GM21390 (cell line): ENCODE results near the gene POMC.
"Not testable (repeated sequence)": the region's sequence is repeated elsewhere in the genome, so short reads cannot be mapped to it uniquely, and the experiment has no call there.

Source experiments
- ATAC-seq: cut with Tn5 transposase; IDR thresholded peaks from one replicate; pipeline ENCODE4 v1.9.1; 2021; ENCODE audit not compliant: unreplicated experiment

The POMC gene

GRCh38 chr2:25140535-25140934 is 27.8 kb downstream of the POMC start:
- not testable (repeated sequence) for ATAC-seq

- ATAC-seq, result no peak
Observed at GRCh38 chr2:25132693-25133092, 35.7 kb downstream of the POMC start.

- ATAC-seq, result no peak
Observed at GRCh38 chr2:25132299-25132635, 36.1 kb downstream of the POMC start.

GRCh38 chr2:25131567-25132298 is 36.6 kb downstream of the POMC start:
- ATAC-seq, result no peak

- no peak for ATAC-seq
Observed at GRCh38 chr2:25131253-25131566, 37.2 kb downstream of the POMC start.

- ATAC-seq, result no peak
Observed at GRCh38 chr2:25129901-25130520, 38.4 kb downstream of the POMC start.

- ATAC-seq, result no peak
Observed at GRCh38 chr2:25127646-25128045, 40.7 kb downstream of the POMC start.

GRCh38 chr2:25127071-25127470 is 41.3 kb downstream of the POMC start:
- not testable (repeated sequence) for ATAC-seq

GRCh38 chr2:25125976-25126375 is 42.4 kb downstream of the POMC start:
- ATAC-seq, result no peak

- no peak for ATAC-seq
Observed at GRCh38 chr2:25125189-25125588, 43.2 kb downstream of the POMC start.

- ATAC-seq, result no peak
Observed at GRCh38 chr2:25123682-25124081, 44.7 kb downstream of the POMC start.

- ATAC-seq, result no peak
Observed at GRCh38 chr2:25122367-25122766, 46.0 kb downstream of the POMC start.

GRCh38 chr2:25119263-25119662 is 49.1 kb downstream of the POMC start:
- ATAC-seq, result no peak

- no peak for ATAC-seq
Observed at GRCh38 chr2:25116956-25117355, 51.4 kb downstream of the POMC start.

GRCh38 chr2:25115902-25116301 is 52.5 kb downstream of the POMC start:
- no peak for ATAC-seq

- ATAC-seq, result no peak
Observed at GRCh38 chr2:25115249-25115883, 53.0 kb downstream of the POMC start.

- ATAC-seq, result no peak
Observed at GRCh38 chr2:25112113-25112512, 56.3 kb downstream of the POMC start.
